SW480 (cell line): Measurements from ENCODE around the gene ZNF362.

Experiments used
- DNase-seq: peaks from one replicate; pipeline ENCODE4 v3.0.0-alpha.2; 2016; ENCODE audit warnings: low spot score

Gene ZNF362

GRCh38 chr1:33346927-33347649 lies 90.8 kb downstream of the ZNF362 start:
- DNase-seq: peak; percentile 88

- DNase-seq: peak; percentile 41
Measured at GRCh38 chr1:33347650-33347992, 91.3 kb downstream of the ZNF362 start.

GRCh38 chr1:33348194-33348593 lies 91.9 kb downstream of the ZNF362 start:
- no peak for DNase-seq

DNA sequence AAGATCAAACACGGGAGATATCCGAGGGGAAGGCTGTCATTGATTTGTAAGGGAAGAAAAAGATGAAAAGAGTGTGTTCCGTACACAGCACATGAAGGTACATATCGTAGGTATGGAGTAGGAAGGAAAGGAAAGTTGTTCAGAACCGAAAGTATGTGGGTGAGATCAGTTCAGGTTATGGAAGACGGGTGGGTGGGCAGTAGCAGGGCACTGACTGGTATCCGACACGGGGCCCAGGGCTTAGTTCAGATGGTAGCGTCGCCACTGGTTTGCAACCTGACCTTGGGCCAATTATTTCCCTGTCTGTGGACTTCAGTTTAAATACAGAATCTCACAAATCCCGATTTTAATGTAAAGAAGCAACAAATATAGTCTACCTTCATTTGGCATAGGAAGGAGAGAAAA lies 92.4 kb downstream of the ZNF362 start:
- DNase-seq: peak; percentile 48

- DNase-seq: peak; percentile 22
Measured at GRCh38 chr1:33349081-33349759, 92.9 kb downstream of the ZNF362 start.

DNA sequence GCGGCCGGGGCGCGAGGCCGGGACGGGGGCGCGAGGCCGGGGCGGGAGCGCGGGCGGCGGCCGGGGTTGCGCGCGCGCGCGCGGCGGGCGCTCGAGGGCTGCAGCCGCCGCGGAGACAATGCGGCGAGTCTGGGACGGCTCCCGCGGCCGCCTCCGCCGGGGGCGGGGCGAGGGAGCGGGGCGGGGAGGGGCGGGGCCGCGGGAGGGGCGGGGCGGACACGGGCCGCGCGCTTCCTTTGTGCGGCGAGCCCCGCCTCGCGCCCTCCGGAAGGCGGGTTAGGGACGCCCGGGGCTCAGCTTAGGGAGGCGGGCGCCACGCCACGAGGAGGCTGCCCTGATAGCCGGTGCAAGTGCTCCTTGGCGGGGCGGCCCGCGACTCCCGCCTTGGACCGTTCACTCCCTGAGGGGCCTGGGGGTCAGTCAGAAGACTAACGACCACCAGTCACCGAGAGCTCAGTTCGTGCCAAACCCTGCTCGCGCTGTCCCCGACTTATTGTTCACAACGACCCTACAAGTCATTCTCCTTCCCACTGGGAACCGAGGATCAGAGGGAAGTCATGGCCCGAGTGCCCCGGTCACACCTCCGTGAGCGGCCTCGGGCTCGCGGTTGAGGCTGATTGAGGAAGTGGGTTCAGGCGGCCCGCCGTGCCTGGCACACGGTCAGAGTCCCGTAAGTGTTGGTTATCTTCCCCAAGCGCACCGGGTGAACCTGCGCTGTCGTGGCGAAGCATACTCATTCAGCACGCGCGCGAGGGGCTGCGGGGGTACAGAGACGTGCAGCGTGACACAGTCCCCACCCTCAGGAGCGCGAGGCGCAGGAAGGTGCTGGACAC lies 93.7 kb downstream of the ZNF362 start:
- DNase-seq: peak; percentile 81
